GM18868 (cell line): ENCODE measurements around the gene ANKRD33.

ENCODE experiments used
- ATAC-seq: cut with Tn5 transposase; IDR thresholded peaks from one replicate; pipeline ENCODE4 v1.9.1; 2021; ENCODE audit warnings: mild to moderate bottlenecking, moderate library complexity; ENCODE audit not compliant: unreplicated experiment

Gene ANKRD33

GRCh38 chr12:51887476-51888315 is at the start of gene ANKRD33:
TSS of gene ANKRD33 (plus strand) at chr12:51888103. CDS start at chr12:51888187, 84 bp downstream.
- ATAC-seq: no peak

- ATAC-seq: no peak
Observed at GRCh38 chr12:51838762-51839161, 49.1 kb upstream of the ANKRD33 start.

GRCh38 chr12:51839310-51839947 is 48.5 kb upstream of the ANKRD33 start:
- ATAC-seq: no peak

GRCh38 chr12:51840966-51841365 is 46.9 kb upstream of the ANKRD33 start:
- no peak for ATAC-seq

GRCh38 chr12:51841727-51842126 is 46.2 kb upstream of the ANKRD33 start:
- ATAC-seq: no peak

- no peak for ATAC-seq
Observed at GRCh38 chr12:51844854-51845253, 43.0 kb upstream of the ANKRD33 start.

GRCh38 chr12:51845482-51845881 is 42.4 kb upstream of the ANKRD33 start:
- no peak for ATAC-seq

- no peak for ATAC-seq
Observed at GRCh38 chr12:51846271-51846691, 41.6 kb upstream of the ANKRD33 start.

GRCh38 chr12:51846911-51847642 is 40.8 kb upstream of the ANKRD33 start:
- no peak for ATAC-seq

- ATAC-seq: no peak
Observed at GRCh38 chr12:51847643-51848325, 40.1 kb upstream of the ANKRD33 start.

- ATAC-seq: no peak
Observed at GRCh38 chr12:51848326-51848727, 39.6 kb upstream of the ANKRD33 start, which contains the start of gene FIGNL2. TSS of gene FIGNL2 (minus strand) at chr12:51848718. CDS start at chr12:51822413, 26,305 bp downstream.

- ATAC-seq: no peak
Observed at GRCh38 chr12:51848841-51849735, 38.8 kb upstream of the ANKRD33 start.

GRCh38 chr12:51850081-51850964 is 37.6 kb upstream of the ANKRD33 start:
- ATAC-seq: no peak

GRCh38 chr12:51850965-51851299 is 37.0 kb upstream of the ANKRD33 start:
- ATAC-seq: no peak

- no peak for ATAC-seq
Observed at GRCh38 chr12:51851413-51852124, 36.3 kb upstream of the ANKRD33 start.

GRCh38 chr12:51852404-51853137 is 35.3 kb upstream of the ANKRD33 start:
- ATAC-seq: no peak

GRCh38 chr12:51855586-51856428 is 32.1 kb upstream of the ANKRD33 start:
- ATAC-seq: no peak
